ENCODE data around the gene DIPK1B.

- no peak for TF ChIP-seq CTCF (conservative IDR thresholded peaks at IDR 0.05; ENCODE audit: low read depth, low read length)
- no peak for TF ChIP-seq EZH2phosphoT487 (IDR thresholded peaks at IDR 0.05; ENCODE audit: borderline replicate concordance, low read length)
- TF ChIP-seq EZH2 (IDR thresholded peaks at IDR 0.05; ENCODE audit: low read length, unreplicated experiment): no peak
Measured at GRCh38 chr9:136762915-136763648, 50.7 kb downstream of the DIPK1B start.
